ENCODE results near the gene DTX1. TPM values are rescaled to one million over a fixed set of nuclear protein-coding genes. Genes with fewer than 3 reads are reported as not detected.

DTX1 gene
- total RNA-seq, 1 donor from 2014 or later, result 1.5 TPM

DNA sequence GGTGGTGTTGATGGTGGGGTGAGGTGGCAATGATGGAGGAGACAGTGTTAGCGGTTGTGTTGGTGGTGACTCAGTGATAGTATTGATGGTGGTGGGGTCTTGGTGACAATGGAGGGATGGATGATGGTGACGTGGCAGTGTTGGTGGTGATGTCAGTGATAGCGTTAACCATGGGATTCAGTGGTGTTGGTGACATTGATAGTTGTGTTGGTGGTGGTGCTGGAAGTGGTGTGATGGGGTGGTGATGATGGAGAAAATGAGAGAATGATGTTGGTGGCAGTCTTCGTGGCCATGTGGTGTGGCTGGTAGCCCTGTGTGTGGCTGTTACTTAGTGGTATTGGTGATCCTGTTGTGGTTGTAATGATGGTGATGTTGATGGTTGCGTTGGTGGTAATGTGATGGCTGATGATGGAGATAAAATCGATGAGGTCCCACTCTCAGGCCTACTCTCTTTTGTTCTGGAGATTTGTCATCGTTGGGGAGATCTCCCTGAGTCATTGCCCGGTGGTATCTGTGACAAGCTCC lies 2.6 kb downstream of the DTX1 start:
- Histone ChIP-seq H3K36me3 (no peaks in the 10 kb centered on the region), H3K4me3 (no peak overlapping the region), H3K9me3 (replicated peaks) (no peaks in the 10 kb centered on the region), H3K27me3 (ENCODE audit: low read depth) (peaks cover 96% of the 10 kb centered on the region), H3K4me1 (peaks cover 16% of the 10 kb centered on the region), H3K27ac (replicated peaks) (no peak overlapping the region)
- TF ChIP-seq, protein P1, sequence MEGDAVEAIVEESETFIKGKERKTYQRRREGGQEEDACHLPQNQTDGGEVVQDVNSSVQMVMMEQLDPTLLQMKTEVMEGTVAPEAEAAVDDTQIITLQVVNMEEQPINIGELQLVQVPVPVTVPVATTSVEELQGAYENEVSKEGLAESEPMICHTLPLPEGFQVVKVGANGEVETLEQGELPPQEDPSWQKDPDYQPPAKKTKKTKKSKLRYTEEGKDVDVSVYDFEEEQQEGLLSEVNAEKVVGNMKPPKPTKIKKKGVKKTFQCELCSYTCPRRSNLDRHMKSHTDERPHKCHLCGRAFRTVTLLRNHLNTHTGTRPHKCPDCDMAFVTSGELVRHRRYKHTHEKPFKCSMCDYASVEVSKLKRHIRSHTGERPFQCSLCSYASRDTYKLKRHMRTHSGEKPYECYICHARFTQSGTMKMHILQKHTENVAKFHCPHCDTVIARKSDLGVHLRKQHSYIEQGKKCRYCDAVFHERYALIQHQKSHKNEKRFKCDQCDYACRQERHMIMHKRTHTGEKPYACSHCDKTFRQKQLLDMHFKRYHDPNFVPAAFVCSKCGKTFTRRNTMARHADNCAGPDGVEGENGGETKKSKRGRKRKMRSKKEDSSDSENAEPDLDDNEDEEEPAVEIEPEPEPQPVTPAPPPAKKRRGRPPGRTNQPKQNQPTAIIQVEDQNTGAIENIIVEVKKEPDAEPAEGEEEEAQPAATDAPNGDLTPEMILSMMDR (IDR thresholded peaks at IDR 0.05; ENCODE audit: borderline replicate concordance), result no peak
- DNase-seq, result no peak
- intact Hi-C loops (cut with micrococcal nuclease), result no loop called here

DNA sequence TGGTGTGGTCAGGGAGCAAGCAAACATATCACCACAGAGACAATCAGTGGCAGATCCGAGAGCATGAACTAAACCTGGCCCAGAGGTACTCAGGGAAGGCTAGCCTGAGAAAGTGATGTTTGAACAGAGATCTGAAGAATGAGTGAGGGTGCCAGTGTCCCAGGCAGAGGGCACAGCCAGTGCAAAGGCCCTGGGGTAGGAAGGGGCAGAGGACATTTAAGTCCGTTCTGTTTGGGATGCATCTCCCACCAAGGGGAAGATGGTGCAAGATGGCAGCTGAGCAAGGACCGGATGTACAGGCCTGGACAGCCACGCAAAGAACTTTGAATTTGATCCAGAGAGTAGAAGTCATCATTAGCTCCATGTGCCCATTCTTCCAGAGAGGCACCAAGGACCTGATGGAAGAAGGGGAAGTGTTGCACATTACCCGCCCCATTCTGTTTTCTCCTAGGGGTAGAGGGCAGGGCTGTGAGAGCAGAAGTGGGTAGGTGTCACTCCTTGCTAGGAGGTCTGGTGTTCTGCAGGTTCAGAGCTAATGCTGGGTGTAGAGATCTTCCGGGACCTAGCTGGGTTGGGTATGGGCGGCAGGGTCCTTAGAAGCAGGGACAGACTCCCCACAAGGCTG lies 3.9 kb downstream of the DTX1 start:
- no peak for DNase-seq
- H3K4me1 ChIP-seq, result peaks cover 16% of the 10 kb centered on the region
- H3K36me3 ChIP-seq, result no peaks in the 10 kb centered on the region
- TF ChIP-seq, protein P1 (IDR thresholded peaks at IDR 0.05; ENCODE audit: borderline replicate concordance), result no peak
- no peaks in the 10 kb centered on the region for H3K9me3 ChIP-seq (replicated peaks)
- H3K27me3 ChIP-seq (ENCODE audit: low read depth), result peaks cover 96% of the 10 kb centered on the region
- no peak overlapping the region for H3K27ac ChIP-seq (replicated peaks)
- intact Hi-C loops (cut with micrococcal nuclease), result no loop called here
- no peak overlapping the region for H3K4me3 ChIP-seq

DNA sequence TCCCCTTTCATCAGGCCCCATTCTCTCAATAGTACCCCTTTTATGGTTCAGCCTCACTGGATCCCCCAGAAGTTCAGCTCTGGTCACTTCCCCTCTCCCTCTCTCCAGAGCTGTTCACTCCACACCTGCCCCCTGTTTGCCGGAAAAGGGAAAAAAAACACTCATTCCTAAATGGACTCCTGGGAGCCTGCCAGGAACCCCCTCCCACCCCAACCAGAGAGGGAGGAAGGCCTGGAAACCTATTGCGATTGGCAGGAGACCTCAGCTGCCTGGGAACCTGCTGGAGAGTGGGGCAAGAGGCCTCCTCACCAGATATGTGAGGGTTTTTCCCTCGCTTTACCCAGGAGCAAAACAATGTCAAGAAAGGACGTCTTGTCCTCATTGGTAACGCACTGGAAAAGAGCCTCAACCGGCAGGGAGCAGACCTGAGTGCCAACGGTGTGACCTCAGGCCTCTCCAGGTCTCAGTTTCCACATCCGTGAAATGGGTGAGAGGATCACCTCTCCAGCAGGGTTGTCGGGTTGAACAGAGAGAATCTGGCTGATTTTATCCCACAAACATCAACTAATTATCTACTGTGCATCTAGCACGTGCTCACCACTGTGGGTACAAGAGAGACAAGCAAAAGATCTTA lies 4.6 kb downstream of the DTX1 start:
- H3K4me3 ChIP-seq, result no peak overlapping the region
- TF ChIP-seq, protein P1 (IDR thresholded peaks at IDR 0.05; ENCODE audit: borderline replicate concordance), result no peak
- intact Hi-C loops (cut with micrococcal nuclease), result no loop called here
- DNase-seq, result no peak
- no peak overlapping the region for H3K27ac ChIP-seq (replicated peaks)
- H3K9me3 ChIP-seq (replicated peaks), result no peaks in the 10 kb centered on the region
- peaks cover 16% of the 10 kb centered on the region for H3K4me1 ChIP-seq
- H3K27me3 ChIP-seq (ENCODE audit: low read depth), result peaks cover 96% of the 10 kb centered on the region
- no peaks in the 10 kb centered on the region for H3K36me3 ChIP-seq

DNA sequence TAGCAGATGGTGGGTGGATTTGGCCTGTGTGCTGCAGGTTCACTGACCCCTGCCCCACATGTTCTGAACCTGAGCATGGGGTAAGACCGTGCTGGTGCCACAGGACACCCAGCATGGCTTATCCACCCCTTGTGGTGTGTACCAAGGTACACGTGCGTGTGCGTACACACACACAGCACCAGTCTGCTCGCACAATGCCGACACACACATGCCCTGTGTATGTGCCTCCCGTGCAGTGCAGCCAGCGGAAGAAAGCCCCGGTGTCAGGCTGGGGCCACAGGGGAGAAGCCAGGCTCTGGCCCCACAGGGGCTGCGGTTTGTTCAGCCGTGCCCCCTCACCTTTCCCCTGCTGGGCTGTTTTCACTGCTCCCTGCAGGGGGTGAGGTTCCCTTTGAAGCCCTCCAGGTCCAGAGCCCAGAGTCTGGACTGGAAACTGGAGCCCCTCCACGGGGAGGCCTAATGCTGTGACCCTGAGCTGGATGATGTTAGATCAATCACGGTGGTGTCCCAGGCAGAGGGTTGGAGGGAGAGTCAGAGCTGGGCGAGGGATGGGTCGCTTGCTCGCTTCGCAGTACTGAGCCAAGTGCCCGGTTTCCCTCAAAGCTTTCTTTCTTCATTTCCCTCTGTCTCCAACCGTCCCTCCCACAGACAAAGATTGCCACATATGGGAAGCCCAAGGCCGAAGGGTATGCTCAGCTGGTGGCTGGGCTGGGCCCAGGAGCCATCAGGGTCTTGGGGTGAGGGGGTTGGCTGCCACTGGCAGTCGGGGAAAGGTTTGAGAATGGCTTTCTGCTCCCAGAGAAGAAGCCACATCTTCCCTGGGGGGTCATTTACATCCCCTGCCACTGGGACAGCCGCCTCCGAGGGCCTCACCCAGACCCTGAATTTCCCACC lies 6.2 kb downstream of the DTX1 start:
- no peak overlapping the region for H3K27ac ChIP-seq (replicated peaks)
- peaks cover 88% of the 10 kb centered on the region for H3K27me3 ChIP-seq (ENCODE audit: low read depth)
- intact Hi-C loops (cut with micrococcal nuclease), result no loop called here
- H3K4me1 ChIP-seq, result peaks cover under 1% of the 10 kb centered on the region
- H3K4me3 ChIP-seq, result no peak overlapping the region
- TF ChIP-seq, protein P1 (IDR thresholded peaks at IDR 0.05; ENCODE audit: borderline replicate concordance), result no peak
- no peaks in the 10 kb centered on the region for H3K9me3 ChIP-seq (replicated peaks)
- no peaks in the 10 kb centered on the region for H3K36me3 ChIP-seq
- DNase-seq, result no peak

Measured in left ventricle myocardium inferior (tissue), 1 donor.